K562 (cell line): ENCODE data around the gene SPEG. TPM values are rescaled to one million over a fixed set of nuclear protein-coding genes. Genes with fewer than 3 reads are reported as not detected.
A peak's percentile ranks its signal among the peaks of the same experiment; 100 is the strongest.

Experiments used
- CBX2 ChIP-seq: fragments of 200-600 bp; sonication (generic); IDR thresholded peaks from one replicate; pipeline ENCODE4 v1.6.1; 2012; ENCODE audit warnings: mild to moderate bottlenecking, low read length, inconsistent platforms; ENCODE audit not compliant: insufficient read depth, poor library complexity, severe bottlenecking
- MAFG ChIP-seq: fragments of 450-650 bp; conservative IDR thresholded peaks from 2 replicates; pipeline ENCODE4 v1.6.1; 2016; ENCODE audit warnings: missing genetic modification characterization, missing compliant biosample characterization
- PATZ1 ChIP-seq: fragments of 250-450 bp; sonication (Bioruptor Pico); IDR thresholded peaks from 2 replicates; pipeline ENCODE4 v1.5.0; 2020; ENCODE audit warnings: mild to moderate bottlenecking, borderline replicate concordance
- PHF20 ChIP-seq: fragments of 450-650 bp; IDR thresholded peaks from 2 replicates; pipeline ENCODE4 v1.6.1; 2018; ENCODE audit not compliant: partially characterized antibody
- PML ChIP-seq: IDR thresholded peaks from 2 replicates; pipeline ENCODE4 v1.6.1; 2012; ENCODE audit warnings: low read length, inconsistent platforms
- SIN3A ChIP-seq, 2 experiments: fragments of 150-350 bp in 1 of 2; IDR thresholded peaks; 2 replicates each; pipeline ENCODE4 v1.6.1; 2011 to 2016; ENCODE audit warnings: borderline replicate concordance in 2 of 2, low read depth in 2 of 2, low read length in 2 of 2, mild to moderate bottlenecking in 2 of 2, moderate library complexity in 2 of 2; ENCODE audit not compliant: control insufficient read depth in 1 of 2
- STAT6 ChIP-seq: sonication (generic); formaldehyde crosslinking; IDR thresholded peaks from 2 replicates; pipeline ENCODE4 v1.8.1; 2023; ENCODE audit warnings: mild to moderate bottlenecking, missing genetic modification reagents
- SUPT5H ChIP-seq: fragments of 450-650 bp; IDR thresholded peaks from 2 replicates; pipeline ENCODE4 v1.6.1; 2016
- ZFPM2 ChIP-seq: fragments of 250-450 bp; sonication (Bioruptor Pico); IDR thresholded peaks from 2 replicates; pipeline ENCODE4 v1.5.1; 2022; ENCODE audit warnings: mild to moderate bottlenecking
- ZKSCAN1 ChIP-seq: fragments of 150-350 bp; IDR thresholded peaks from 2 replicates; pipeline ENCODE4 v1.6.1; 2016; ENCODE audit warnings: low read depth, low read length
- ZKSCAN3 ChIP-seq: fragments of 250-450 bp; sonication (Bioruptor Pico); IDR thresholded peaks from 2 replicates; pipeline ENCODE4 v1.4.0; 2020
- ZNF695 ChIP-seq: fragments of 450-650 bp; formaldehyde crosslinking; IDR thresholded peaks from 2 replicates; pipeline ENCODE4 v1.4.0; 2020; ENCODE audit warnings: mild to moderate bottlenecking, moderate library complexity
- polyA plus RNA-seq, 8 experiments: library from polyadenylated mRNA; depleted of rRNA in 4 of 8; stranded (reverse) in 5 of 8; unstranded in 3 of 8; fragments of >200 nt; fragmentation: Nextera tagmentation in 2 of 8; fragmentation: Illumina TruSeq in 1 of 8; extraction: Ambion mirVana in 2 of 8; extraction: Trizol in 1 of 8; gene quantifications; 2 replicates each; pipeline versions ENCODE4 v1.2.1 to v1.2.3, GENCODE V29; 2011 to 2014; ENCODE audit warnings: inconsistent platforms in 1 of 8, missing spikeins in 1 of 8
- total RNA-seq, 7 experiments: library from RNA; depleted of rRNA in 6 of 7; stranded (reverse); fragments of >200 nt in 6 of 7; fragmentation: Illumina TruSeq in 2 of 7; extraction: Trizol in 2 of 7; gene quantifications; 2 replicates each; pipeline versions ENCODE4 v1.2.1 to v1.2.3, GENCODE V29; 2011 to 2021; ENCODE audit warnings: low replicate concordance in 1 of 7
- TF ChIP-seq, protein P1 (sequence below): sonication (generic); formaldehyde crosslinking; IDR thresholded peaks from 2 replicates; pipeline ENCODE4 v1.8.0; 2022; ENCODE audit warnings: mild to moderate bottlenecking, missing genetic modification reagents
- TF ChIP-seq, protein P2 (sequence below): sonication (generic); formaldehyde crosslinking; IDR thresholded peaks from 2 replicates; pipeline ENCODE4 v1.8.0; 2022; ENCODE audit warnings: mild to moderate bottlenecking, missing genetic modification reagents
- TF ChIP-seq, protein P3 (sequence below): fragments of 250-450 bp; sonication (Bioruptor Pico); IDR thresholded peaks from 2 replicates; pipeline ENCODE4 v1.8.0; 2022; ENCODE audit warnings: inconsistent platforms

SPEG gene
- total and polyA plus RNA-seq, 9 of the 15 experiments (the other 6 are each of a cell fraction or from before 2014, with no cell fraction given), result 0.49 to 8.7 (median 3.0) TPM

DNA sequence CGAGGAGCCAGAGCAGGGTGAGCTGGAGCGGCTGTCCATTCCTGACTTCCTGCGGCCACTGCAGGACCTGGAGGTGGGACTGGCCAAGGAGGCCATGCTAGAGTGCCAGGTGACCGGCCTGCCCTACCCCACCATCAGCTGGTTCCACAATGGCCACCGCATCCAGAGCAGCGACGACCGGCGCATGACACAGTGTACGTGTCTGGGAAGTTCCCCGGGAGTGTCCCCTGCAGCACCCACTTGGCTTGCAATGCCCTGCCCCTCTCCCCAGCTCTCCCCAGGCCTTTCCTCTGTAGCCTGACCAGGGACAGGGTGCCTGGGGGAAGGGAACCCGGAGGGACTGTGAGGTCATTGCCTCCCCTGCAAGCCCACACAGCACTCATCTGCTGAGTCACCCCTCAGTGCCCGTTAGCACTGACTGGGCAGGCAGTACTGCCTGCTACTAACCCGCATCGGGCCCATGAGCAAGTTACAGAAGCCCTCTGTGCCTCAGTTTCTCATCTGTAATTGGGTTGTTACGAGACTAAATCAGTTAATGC, 34.6 kb downstream of the SPEG start (continued):
- no peak for TF ChIP-seq STAT6 (CRISPR knock-in tag)
- TF ChIP-seq, protein P1, sequence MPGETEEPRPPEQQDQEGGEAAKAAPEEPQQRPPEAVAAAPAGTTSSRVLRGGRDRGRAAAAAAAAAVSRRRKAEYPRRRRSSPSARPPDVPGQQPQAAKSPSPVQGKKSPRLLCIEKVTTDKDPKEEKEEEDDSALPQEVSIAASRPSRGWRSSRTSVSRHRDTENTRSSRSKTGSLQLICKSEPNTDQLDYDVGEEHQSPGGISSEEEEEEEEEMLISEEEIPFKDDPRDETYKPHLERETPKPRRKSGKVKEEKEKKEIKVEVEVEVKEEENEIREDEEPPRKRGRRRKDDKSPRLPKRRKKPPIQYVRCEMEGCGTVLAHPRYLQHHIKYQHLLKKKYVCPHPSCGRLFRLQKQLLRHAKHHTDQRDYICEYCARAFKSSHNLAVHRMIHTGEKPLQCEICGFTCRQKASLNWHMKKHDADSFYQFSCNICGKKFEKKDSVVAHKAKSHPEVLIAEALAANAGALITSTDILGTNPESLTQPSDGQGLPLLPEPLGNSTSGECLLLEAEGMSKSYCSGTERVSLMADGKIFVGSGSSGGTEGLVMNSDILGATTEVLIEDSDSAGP (CRISPR knock-in tag), result no peak
- TF ChIP-seq, protein P2, sequence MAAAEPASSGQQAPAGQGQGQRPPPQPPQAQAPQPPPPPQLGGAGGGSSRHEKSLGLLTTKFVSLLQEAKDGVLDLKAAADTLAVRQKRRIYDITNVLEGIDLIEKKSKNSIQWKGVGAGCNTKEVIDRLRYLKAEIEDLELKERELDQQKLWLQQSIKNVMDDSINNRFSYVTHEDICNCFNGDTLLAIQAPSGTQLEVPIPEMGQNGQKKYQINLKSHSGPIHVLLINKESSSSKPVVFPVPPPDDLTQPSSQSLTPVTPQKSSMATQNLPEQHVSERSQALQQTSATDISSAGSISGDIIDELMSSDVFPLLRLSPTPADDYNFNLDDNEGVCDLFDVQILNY (CRISPR knock-in tag), result no peak
- TF ChIP-seq SUPT5H, result no peak
- no peak for TF ChIP-seq ZFPM2 (CRISPR knock-in tag)
- no peak for TF ChIP-seq PML
- TF ChIP-seq PATZ1 (CRISPR knock-in tag), result no peak
- TF ChIP-seq SIN3A (IDR thresholded peaks at IDR 0.05; ENCODE audit: borderline replicate concordance in 2 of 2, control insufficient read depth in 1 of 2, low read depth in 2 of 2, low read length in 2 of 2), result no peak
- TF ChIP-seq ZKSCAN1, result no peak
- no peak for TF ChIP-seq PHF20
- TF ChIP-seq ZNF695, result no peak
- TF ChIP-seq MAFG (tag), result peak; percentile 64
- TF ChIP-seq, protein P3, sequence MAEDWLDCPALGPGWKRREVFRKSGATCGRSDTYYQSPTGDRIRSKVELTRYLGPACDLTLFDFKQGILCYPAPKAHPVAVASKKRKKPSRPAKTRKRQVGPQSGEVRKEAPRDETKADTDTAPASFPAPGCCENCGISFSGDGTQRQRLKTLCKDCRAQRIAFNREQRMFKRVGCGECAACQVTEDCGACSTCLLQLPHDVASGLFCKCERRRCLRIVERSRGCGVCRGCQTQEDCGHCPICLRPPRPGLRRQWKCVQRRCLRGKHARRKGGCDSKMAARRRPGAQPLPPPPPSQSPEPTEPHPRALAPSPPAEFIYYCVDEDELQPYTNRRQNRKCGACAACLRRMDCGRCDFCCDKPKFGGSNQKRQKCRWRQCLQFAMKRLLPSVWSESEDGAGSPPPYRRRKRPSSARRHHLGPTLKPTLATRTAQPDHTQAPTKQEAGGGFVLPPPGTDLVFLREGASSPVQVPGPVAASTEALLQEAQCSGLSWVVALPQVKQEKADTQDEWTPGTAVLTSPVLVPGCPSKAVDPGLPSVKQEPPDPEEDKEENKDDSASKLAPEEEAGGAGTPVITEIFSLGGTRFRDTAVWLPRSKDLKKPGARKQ (CRISPR knock-in tag), result no peak
- TF ChIP-seq ZKSCAN3 (CRISPR knock-in tag), result no peak
- no peak for TF ChIP-seq CBX2
